ENCODE measurements around the gene BCOR. TPM values are rescaled to one million over a fixed set of nuclear protein-coding genes. Genes with fewer than 3 reads are reported as not detected.
A peak's percentile ranks its signal among the peaks of the same experiment; 100 is the strongest.

BCOR gene
- total RNA-seq, 4 donors from 2014 or later, result 30.9 to 67.4 (median 42.4) TPM

DNA sequence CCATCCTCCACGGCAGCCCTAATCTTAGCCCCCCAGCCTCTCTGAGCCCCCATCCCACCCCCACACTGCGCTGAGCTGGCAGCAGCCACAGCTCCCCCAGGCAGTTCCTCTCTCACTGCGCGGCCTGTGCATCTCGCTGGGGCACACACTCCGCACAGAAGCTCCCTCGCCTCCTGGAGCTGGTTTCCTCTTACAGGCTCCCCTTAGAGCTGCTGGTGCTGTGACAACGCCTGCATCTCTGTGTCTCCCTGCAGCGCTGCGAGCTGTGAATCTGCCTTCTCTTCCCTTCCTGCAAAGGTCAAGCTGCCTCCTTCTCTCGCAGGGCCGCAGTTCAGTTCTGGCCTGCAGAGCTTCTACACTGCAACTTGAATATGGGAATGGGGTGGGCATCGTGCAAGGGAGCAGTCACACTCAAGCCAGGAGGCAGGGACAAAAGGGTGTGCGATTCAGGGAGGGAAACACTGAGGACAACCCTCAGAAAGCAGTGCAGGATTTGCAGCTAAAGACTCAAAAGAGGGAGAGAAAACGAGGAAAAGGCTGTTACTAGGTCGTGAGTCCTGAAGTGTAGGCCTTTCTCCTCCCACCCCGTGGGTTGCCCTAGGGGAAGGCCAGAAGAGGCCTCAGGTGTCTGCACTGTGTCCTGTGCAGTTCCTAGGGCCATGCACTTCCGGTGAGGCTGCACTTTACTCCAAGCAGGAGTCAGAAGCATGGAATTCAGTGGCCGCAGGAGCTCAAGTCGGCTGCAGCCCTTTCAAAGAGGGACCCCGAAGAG is 87.0 kb downstream of the BCOR start:
- Histone ChIP-seq H3K4me1 (peaks cover 9 to 24% of the 10 kb centered on the region in 2 donors), H3K27ac (no peak overlapping the region), H3K27me3 (no peaks in the 10 kb centered on the region), H3K36me3 (no peaks in the 10 kb centered on the region), H3K4me3 (replicated peaks in 1 of 3) (no peak overlapping the region), H3K9me3 (no peaks in the 10 kb centered on the region)
- no peak for DNase-seq
- TF ChIP-seq CTCF (IDR thresholded peaks at IDR 0.05) (no peak), POLR2A (IDR thresholded peaks at IDR 0.05) (no peak)
- 85 to 90% methylated on average over 11 to 18 of the region's 21 CpGs for WGBS, 2 donors
- intact Hi-C loops (cut with DNase I), result no loop called here

DNA sequence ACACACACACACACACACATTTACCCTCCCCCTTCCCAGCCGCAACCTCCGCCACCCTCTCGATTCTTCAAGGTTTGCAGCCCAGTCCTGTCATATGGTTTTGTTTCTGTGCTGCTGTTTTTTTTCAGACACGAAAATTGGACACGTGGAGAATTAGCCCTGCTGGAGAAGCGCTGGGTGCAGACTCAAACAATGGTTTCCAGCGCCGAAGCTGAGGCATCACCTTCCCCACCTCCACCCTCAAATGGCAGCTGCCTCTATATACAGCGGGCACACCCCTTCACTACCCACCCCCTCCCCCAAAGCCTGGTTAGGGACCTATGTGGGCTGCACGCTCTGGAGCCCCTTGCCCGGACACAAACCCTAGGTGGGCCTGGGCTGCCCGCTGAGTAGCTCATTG is 87.9 kb downstream of the BCOR start:
- no peak for DNase-seq
- no peak overlapping the region for H3K4me3 ChIP-seq (replicated peaks in 1 of 3)
- H3K27me3 ChIP-seq, result no peaks in the 10 kb centered on the region
- intact Hi-C loops (cut with DNase I), result no loop called here
- H3K4me1 ChIP-seq, result peaks cover 9 to 29% of the 10 kb centered on the region in 2 donors
- no peak overlapping the region for H3K27ac ChIP-seq
- H3K36me3 ChIP-seq, result no peaks in the 10 kb centered on the region
- 73 to 86% methylated on average over 5 to 11 of the region's 12 CpGs for WGBS, 2 donors
- TF ChIP-seq POLR2A (IDR thresholded peaks at IDR 0.05) (no peak), CTCF (IDR thresholded peaks at IDR 0.05) (no peak)
- no peaks in the 10 kb centered on the region for H3K9me3 ChIP-seq

- Histone ChIP-seq H3K4me3 (replicated peaks in 1 of 3) (no peak overlapping the region), H3K27ac (no peak overlapping the region), H3K9me3 (no peaks in the 10 kb centered on the region), H3K36me3 (no peaks in the 10 kb centered on the region), H3K27me3 (no peaks in the 10 kb centered on the region), H3K4me1 (peaks cover 9 to 29% of the 10 kb centered on the region in 2 donors)
- WGBS, 2 donors, result 54 to 91% methylated on average over 6 to 9 of the region's 35 CpGs
- no peak for TF ChIP-seq CTCF (IDR thresholded peaks at IDR 0.05)
- TF ChIP-seq POLR2A (IDR thresholded peaks at IDR 0.05), result no peak
- no peak for DNase-seq
- intact Hi-C loops (cut with DNase I), result no loop called here
Observed at GRCh38 chrX:40009462-40009851, 88.3 kb downstream of the BCOR start.

GRCh38 chrX:40008791-40009461 is 88.8 kb downstream of the BCOR start:
- peak; percentile 43 to 47 for DNase-seq
- TF ChIP-seq CTCF (IDR thresholded peaks at IDR 0.05) (no peak), POLR2A (IDR thresholded peaks at IDR 0.05) (no peak)
- no peaks in the 10 kb centered on the region for H3K36me3 ChIP-seq
- intact Hi-C loops (cut with DNase I), result no loop called here
- H3K27ac ChIP-seq, result no peak overlapping the region
- WGBS, 2 donors, result 10% methylated on average over 10 of the region's 52 CpGs; no CpG with 5 or more reads in 1 of the 2 donors
- H3K4me3 ChIP-seq (replicated peaks in 1 of 3), result no peak overlapping the region
- H3K4me1 ChIP-seq, result peaks cover 9 to 29% of the 10 kb centered on the region in 2 donors
- H3K27me3 ChIP-seq, result no peaks in the 10 kb centered on the region
- no peaks in the 10 kb centered on the region for H3K9me3 ChIP-seq
